IgD-negative memory B cell (primary cell): ENCODE data around the gene GAS2L2. TPM values are rescaled to one million over a fixed set of nuclear protein-coding genes. Genes with fewer than 3 reads are reported as not detected.
A peak's percentile ranks its signal among the peaks of the same experiment; 100 is the strongest.

Experiments used
- H3K27ac Mint-ChIP-seq, 3 donors: one replicate each; pipeline ENCODE4 v1.8.0; 2020 to 2022; ENCODE audit warnings: mild to moderate bottlenecking in 3 of 3, mixed read lengths in 3 of 3, moderate library complexity in 1 of 3
- H3K27me3 Mint-ChIP-seq: one replicate; pipeline ENCODE4 v1.8.0; 2021; ENCODE audit warnings: mixed read lengths
- H3K36me3 Mint-ChIP-seq: one replicate; pipeline ENCODE4 v1.8.0; 2020; ENCODE audit warnings: mild to moderate bottlenecking, mixed read lengths
- H3K4me1 Mint-ChIP-seq, 3 donors: one replicate each; pipeline ENCODE4 v1.8.0; 2020 to 2022; ENCODE audit warnings: mixed read lengths in 3 of 3, mild to moderate bottlenecking in 1 of 3
- H3K4me3 Mint-ChIP-seq, 4 donors: one replicate each; pipeline ENCODE4 v1.8.0; 2020 to 2022; ENCODE audit warnings: mild to moderate bottlenecking in 4 of 4, mixed read lengths in 4 of 4, moderate library complexity in 3 of 4
- H3K9me3 Mint-ChIP-seq, 3 donors: one replicate each; pipeline ENCODE4 v1.8.0; 2020 to 2021; ENCODE audit warnings: mixed read lengths in 3 of 3, mild to moderate bottlenecking in 1 of 3
- polyA plus RNA-seq: library from polyadenylated mRNA; unstranded; fragments of 300-500 nt; fragmentation: Illumina TruSeq; gene quantifications from one replicate; pipeline ENCODE4 v1.2.3, GENCODE V29; 2021

Gene GAS2L2
- polyA plus RNA-seq, 1 donor from 2014 or later, result not detected

DNA sequence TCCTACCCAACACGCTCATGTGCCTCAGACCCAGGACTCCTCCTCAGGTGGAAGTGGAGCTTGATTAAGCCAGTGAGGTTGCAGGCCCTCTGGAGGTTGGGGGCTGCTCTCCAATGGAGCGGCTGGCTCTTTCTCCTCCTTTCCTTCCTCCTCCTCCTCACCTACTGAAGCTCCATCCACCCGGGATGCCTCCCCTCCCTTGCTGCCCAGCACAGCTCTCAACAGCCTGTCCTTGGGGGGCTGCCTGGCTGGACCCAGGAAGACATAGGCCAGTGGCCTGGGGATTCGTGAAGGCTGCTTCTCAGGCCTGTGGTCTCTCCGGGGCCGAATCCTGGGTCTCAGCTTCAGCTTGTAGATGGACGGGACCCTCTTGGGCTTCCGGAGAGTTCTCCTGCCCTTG, 8.2 kb downstream of the GAS2L2 start:
- Mint-ChIP-seq H3K27me3 (peaks cover 29% of the 10 kb centered on the region), H3K4me1 (peaks cover 4% of the 10 kb centered on the region in 3 donors), H3K9me3 (no peaks in the 10 kb centered on the region), H3K36me3 (peaks cover 1% of the 10 kb centered on the region), H3K27ac (no peak overlapping the region), H3K4me3 (no peak overlapping the region)

DNA sequence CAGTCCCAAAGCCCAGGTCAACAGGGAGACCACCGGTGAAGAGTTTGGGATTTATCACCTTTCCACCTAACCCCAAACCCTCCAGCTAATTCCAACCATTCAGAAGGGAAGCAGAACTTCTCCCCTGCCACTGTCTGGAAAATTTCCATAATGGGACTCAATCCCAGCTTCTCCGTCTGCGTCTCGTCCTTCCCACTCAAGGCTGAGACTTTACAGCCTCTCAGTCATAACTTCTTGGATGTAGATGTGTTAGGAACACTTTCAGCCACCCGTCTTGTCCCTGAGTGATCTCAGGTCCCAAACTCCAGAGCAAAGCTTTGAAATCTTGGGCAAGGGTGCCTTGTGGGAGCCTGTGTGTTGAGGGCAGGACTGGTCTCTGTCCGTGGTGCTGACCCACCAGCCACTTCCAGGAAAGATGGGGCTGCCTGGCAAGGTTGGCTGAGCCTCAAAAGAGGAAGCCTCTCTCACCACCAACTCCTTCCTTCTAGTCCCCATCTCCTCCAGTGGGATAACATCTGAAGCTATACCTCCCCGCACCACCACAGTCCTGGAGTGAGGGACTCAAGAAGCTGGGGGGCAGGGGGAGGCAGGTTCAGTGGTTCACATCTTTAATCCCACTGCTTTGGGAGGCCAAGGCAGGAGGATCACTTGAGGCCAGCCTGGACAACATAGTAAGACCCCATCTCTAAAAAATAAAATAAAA, 9.3 kb downstream of the GAS2L2 start:
- Mint-ChIP-seq H3K4me3 (no peak overlapping the region), H3K36me3 (peaks cover 1% of the 10 kb centered on the region), H3K27ac (no peak overlapping the region), H3K27me3 (peaks cover 26% of the 10 kb centered on the region), H3K4me1 (peaks cover 2 to 4% (median 4%) of the 10 kb centered on the region in 3 donors), H3K9me3 (no peaks in the 10 kb centered on the region)

DNA sequence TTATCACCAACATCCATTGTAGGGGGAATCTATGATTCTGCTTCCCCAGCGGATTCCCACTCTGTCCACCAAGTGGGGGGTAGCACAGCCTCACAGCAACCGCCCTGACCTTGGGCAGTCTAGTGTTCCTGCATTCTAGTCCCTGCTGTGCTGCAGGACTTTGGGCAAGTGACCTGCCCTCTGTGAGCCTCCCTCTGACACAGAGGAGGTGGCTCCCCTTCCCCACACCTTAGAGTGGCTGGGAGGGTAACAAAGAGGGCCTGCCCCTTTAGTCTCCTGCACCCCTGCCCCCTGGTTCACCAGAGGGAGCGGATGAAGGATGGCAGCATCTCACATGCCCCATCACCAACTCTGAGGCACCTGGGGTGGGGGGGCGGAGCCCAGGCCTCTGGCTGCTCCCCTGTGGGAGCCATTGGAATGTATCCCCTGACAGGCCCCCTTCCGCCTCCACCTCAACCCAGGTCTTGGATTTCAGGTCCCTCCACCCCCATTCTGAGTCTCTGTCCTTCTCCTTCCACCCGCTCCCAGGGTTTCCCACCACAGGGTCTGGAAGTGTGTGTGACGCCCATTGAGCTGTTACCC, 10.1 kb downstream of the GAS2L2 start:
- H3K9me3 Mint-ChIP-seq, result no peaks in the 10 kb centered on the region
- peaks cover 23% of the 10 kb centered on the region for H3K27me3 Mint-ChIP-seq
- H3K4me3 Mint-ChIP-seq, result no peak overlapping the region
- H3K4me1 Mint-ChIP-seq, result peaks cover 2 to 4% (median 4%) of the 10 kb centered on the region in 3 donors
- H3K36me3 Mint-ChIP-seq, result peaks cover 1% of the 10 kb centered on the region
- no peak overlapping the region for H3K27ac Mint-ChIP-seq

DNA sequence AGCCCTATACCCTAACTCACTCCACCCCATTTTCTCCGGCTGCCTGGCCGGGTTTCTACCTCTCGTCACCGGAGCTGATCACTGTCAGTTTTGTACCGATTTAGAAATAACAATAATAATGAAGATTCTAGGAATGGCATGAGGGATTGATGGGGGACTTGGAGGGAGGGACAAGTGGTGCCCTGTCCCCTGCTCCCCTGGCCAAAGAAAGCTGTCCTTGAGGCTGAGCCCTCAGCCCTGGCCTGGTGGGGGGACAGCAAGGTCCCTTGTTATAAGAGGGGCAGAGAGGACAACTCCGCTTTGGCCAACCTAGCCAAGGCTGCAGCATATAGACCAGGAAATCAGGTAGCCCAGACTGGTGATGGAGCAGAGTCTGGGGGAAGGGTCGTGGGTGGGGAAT, 10.5 kb downstream of the GAS2L2 start:
- Mint-ChIP-seq H3K36me3 (peaks cover 1% of the 10 kb centered on the region), H3K4me1 (peaks cover 2 to 4% (median 4%) of the 10 kb centered on the region in 3 donors), H3K9me3 (no peaks in the 10 kb centered on the region), H3K27me3 (peaks cover 22% of the 10 kb centered on the region), H3K4me3 (peak overlapping the region in 1 of 4 donors; percentile 17), H3K27ac (no peak overlapping the region)

DNA sequence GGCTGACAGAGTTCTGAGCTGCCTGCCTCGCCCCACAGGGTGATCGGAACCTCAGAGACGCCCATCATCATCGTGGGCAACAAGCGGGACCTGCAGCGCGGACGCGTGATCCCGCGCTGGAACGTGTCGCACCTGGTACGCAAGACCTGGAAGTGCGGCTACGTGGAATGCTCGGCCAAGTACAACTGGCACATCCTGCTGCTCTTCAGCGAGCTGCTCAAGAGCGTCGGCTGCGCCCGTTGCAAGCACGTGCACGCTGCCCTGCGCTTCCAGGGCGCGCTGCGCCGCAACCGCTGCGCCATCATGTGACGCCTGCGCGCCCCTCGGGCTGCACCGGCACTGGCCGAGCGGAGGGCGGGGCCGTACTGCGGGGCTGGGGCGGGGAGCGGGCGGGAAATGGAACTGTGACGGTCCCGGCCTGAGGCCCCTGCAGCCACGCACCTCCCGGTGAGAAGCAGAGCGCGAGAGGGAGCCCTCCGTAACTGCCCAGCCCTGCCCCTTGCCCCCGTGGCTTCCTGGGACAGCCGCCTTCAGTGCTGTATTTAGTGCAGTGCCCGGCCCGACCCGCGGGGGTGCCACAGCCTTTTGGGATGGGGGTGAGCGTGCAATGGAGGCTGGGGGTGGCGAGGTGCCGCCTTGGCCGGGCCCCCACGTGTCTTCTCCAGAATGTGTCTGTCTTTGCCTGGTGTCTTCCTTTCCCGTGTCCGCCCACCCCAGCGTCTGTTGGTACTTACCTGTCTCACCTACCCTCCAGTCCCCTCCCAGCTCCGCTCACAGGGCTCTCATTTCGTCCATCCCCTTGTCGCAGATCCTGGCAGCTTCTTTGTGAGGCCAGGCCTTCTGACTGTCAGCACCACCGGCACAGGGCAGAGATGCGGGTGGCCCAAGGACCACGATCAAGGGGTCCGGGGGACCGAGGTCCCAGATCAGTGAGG, 11.8 kb downstream of the GAS2L2 start:
- Mint-ChIP-seq H3K4me1 (peaks cover 2 to 4% (median 2%) of the 10 kb centered on the region in 3 donors), H3K27ac (no peak overlapping the region), H3K9me3 (no peaks in the 10 kb centered on the region), H3K27me3 (peaks cover 21% of the 10 kb centered on the region), H3K4me3 (peak overlapping the region in 2 of 4 donors; percentile 66 to 72), H3K36me3 (peaks cover 1% of the 10 kb centered on the region)

DNA sequence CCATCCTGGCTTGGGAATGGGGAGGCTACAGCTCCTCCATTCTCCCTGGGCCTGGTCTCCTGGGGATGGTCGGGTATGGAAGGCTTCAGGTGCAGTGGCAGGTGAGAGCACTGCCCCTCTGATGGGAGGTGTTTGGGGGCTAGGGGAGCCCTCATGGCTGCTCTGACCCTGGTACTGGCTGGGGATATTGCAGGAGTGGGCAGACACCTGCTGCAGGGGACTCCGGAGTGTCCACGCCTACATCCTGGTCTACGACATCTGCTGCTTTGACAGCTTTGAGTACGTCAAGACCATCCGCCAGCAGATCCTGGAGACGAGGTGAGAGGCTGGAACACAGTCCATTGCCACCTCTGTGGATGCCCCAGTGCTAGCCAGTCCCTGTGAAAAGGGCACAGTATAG, 12.8 kb downstream of the GAS2L2 start:
- Mint-ChIP-seq H3K36me3 (peaks cover 1% of the 10 kb centered on the region), H3K9me3 (no peaks in the 10 kb centered on the region), H3K4me1 (peaks cover 2 to 4% (median 2%) of the 10 kb centered on the region in 3 donors), H3K4me3 (no peak overlapping the region), H3K27me3 (peaks cover 21% of the 10 kb centered on the region), H3K27ac (no peak overlapping the region)

DNA sequence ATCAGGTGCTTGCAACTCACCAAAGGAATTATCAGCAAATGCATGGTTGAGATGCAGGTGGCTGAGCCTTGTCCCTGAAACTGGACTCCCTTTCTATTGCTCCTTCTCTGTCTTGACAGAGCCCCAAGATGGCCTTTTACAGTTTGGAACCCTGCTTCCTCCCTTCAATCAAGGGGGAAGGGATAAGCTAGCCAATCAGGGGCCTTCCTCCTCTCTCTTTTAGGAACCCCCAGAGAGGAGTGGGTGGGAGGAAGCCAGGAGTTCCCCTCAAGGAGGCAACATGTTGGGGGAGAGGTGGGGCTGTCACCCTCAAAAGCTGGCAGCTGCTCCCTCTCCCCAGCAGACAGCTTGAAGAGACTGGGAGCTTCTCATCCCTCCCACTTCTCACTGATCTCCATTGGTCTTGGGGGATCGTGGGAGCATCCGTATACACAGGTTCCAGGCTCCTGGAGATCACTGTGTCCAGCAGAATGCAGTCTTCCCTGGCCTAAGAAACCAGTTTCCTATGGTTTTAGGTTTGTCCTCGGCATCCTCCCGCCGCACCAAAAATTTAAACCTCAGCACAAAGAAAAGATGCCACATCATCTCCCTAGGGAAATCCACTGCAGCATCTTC, 14.4 kb downstream of the GAS2L2 start:
- H3K36me3 Mint-ChIP-seq, result peaks cover 1% of the 10 kb centered on the region
- H3K27ac Mint-ChIP-seq, result no peak overlapping the region

DNA sequence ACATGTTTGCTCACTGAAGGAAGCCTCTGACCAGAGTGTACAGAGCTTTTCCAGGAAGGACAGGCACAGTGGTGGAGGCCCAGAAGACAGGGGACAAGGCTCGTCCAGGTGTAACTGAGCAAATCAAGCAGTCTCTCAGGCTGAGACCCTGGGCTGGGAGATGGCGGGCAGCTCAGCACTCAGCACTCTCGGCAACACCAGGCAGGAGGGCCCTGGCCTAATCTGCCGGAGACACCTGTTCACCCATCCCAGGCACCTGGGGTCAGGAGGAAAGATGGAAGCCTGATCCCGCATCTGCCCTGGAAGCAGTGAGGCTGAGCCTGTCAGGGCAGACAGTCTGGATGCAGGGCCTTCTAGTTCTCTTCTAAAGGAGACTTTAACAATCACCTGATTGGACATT, 16.8 kb downstream of the GAS2L2 start:
- Mint-ChIP-seq H3K4me3 (no peak overlapping the region), H3K36me3 (no peaks in the 10 kb centered on the region), H3K27ac (no peak overlapping the region), H3K27me3 (peaks cover 11% of the 10 kb centered on the region), H3K9me3 (no peaks in the 10 kb centered on the region), H3K4me1 (peaks cover 0 to under 1% (median 0%) of the 10 kb centered on the region in 3 donors)

More for the DNA sequence above, 14.4 kb downstream of the GAS2L2 start:
- no peaks in the 10 kb centered on the region for H3K9me3 Mint-ChIP-seq
- H3K4me1 Mint-ChIP-seq, result peaks cover 1 to 2% (median 2%) of the 10 kb centered on the region in 3 donors
- H3K27me3 Mint-ChIP-seq, result peaks cover 17% of the 10 kb centered on the region
- no peak overlapping the region for H3K4me3 Mint-ChIP-seq

DNA sequence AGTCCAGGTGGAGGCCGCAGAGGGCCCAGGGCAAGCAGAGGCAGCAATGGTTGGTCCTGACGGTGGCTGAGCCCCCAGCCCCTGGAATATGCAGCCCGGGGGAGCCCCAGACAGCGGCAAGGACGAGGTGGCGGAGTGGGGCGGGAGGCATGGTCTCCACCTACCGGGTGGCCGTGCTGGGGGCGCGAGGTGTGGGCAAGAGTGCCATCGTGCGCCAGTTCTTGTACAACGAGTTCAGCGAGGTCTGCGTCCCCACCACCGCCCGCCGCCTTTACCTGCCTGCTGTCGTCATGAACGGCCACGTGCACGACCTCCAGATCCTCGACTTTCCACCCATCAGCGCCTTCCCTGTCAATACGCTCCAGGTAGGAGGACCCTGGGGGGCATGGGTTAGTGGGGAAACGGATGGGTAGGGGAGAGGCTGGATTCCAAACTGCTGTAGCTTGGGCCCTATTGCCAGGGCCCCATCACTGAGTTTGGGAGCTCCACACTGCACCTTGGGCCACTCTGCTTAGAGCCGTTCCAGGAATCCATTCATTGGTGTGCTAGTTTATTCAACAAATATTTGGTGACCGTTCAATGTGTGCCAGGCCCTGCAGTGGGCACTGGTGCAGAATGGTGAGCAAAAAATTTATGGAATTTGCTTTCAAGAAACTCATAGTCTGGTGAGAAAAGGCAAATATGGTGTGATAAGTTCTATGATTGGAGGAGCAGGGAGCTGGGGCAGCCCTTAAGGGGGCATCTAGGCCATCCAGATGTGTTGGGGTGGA, 17.8 kb downstream of the GAS2L2 start:
- Mint-ChIP-seq H3K4me3 (no peak overlapping the region), H3K4me1 (peaks cover 0 to 10% (median 10%) of the 10 kb centered on the region in 3 donors), H3K36me3 (peaks cover 7% of the 10 kb centered on the region), H3K9me3 (no peaks in the 10 kb centered on the region), H3K27ac (no peak overlapping the region), H3K27me3 (peaks cover 16% of the 10 kb centered on the region)

DNA sequence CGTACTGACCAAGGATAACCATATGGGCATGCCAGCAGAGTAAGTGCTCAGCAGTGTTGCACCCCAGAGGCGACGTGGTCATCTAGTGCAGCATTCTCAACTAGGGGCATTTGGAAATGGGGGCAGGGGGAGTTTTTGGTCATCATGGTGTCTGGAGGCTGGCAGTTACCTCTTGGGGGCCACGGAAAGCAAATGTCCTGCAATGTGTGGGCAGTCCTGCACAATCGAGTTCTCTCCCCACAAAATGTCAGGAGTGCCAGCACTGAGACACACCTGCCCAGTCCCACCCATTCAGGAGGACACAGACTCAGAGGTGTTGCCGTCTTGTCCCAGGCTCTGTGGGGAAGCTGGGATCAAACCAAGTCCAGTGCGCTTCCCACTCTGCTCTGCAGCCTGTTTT, 18.6 kb downstream of the GAS2L2 start:
- Mint-ChIP-seq H3K4me1 (peaks cover 0 to 11% (median 10%) of the 10 kb centered on the region in 3 donors), H3K9me3 (no peaks in the 10 kb centered on the region), H3K27me3 (peaks cover 16% of the 10 kb centered on the region), H3K36me3 (peaks cover 11% of the 10 kb centered on the region), H3K27ac (no peak overlapping the region), H3K4me3 (no peak overlapping the region)

DNA sequence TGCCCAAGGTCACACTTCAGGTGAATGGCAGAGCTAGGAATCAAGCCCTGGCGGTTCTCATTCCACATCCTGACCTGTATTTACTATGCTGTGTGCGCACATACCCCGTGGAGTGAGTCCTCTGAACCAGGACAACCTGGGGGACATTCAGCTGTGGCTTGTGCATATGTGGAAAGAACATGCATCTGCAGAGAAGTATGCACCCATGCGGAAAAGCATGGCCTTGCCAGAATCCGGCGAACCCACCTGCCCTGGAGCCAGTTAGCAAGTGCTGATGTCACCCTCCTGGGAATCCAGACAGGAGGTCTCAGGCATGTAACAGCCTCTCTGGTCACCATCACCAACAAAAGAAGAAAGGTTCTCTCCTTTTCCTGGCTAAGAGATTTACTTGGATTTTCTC, 19.7 kb downstream of the GAS2L2 start:
- H3K27ac Mint-ChIP-seq, result no peak overlapping the region
- H3K4me3 Mint-ChIP-seq, result no peak overlapping the region
- H3K4me1 Mint-ChIP-seq, result peaks cover 0 to 11% (median 10%) of the 10 kb centered on the region in 3 donors
- H3K9me3 Mint-ChIP-seq, result no peaks in the 10 kb centered on the region
- H3K36me3 Mint-ChIP-seq, result peaks cover 14% of the 10 kb centered on the region
- peaks cover 16% of the 10 kb centered on the region for H3K27me3 Mint-ChIP-seq

DNA sequence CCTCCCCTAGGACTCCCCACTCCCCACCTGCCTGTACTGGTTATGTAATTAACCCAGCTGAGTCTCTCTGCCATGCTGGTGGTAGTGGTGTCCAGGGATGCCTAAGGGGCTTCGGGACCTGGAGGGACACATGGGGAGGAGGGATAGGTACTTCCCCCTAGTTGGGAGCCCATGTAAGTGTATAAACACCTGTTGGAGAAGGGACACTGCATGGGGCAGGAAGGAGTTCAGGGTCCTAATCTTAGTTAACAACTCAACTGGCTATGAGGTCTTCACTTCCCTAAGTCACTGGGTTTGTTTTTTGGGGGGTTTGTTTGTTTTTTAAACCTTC, 20.3 kb downstream of the GAS2L2 start:
- H3K4me1 Mint-ChIP-seq, result peaks cover 0 to 11% (median 10%) of the 10 kb centered on the region in 3 donors
- H3K4me3 Mint-ChIP-seq, result peak overlapping the region in 1 of 4 donors; percentile 81
- H3K27ac Mint-ChIP-seq, result no peak overlapping the region
- H3K9me3 Mint-ChIP-seq, result no peaks in the 10 kb centered on the region
- peaks cover 15% of the 10 kb centered on the region for H3K36me3 Mint-ChIP-seq
- peaks cover 16% of the 10 kb centered on the region for H3K27me3 Mint-ChIP-seq

DNA sequence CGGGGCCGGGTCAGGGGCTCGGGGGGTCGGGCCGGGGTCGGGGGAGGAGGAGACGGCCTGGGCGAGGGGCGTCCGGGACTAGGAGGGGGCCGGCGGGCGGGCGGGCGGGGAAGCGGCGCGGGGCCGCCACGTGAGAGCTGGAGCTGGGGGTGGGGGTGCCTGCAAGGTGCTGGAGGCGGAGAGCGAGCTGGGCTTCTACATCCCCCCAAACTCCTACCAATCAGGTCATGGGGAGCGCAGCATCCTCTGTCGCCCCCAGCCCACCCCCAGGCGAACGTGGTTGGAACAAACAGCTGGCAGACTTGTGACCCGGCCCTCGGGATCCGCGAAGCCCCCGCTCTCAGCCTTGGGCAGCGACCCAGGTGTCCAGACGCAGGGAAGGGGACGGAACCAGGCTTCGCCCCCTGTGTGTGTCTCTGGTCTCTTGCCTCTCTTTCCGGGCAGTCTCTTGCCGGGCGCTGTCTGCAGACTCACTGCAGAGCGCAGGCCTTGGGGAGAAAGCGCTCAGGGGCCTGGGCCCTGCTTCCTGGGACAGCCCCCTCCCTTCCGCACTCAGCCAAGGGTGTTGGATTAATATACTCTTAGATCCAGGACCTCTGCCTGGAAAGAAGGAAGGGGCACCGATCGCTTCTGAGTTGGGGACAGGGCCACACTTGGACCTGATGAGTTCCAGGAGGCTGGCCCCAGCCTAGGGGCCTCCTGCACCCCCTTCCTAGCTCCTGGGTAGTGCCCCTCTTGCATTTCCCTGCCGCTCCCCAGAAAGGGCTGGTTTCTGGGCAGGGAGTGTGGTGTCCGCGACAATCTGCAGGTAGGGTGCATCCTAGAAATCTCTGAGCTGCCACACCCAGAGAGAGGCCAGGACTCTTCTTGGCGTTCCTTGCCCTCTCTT, 20.9 kb downstream of the GAS2L2 start:
- H3K36me3 Mint-ChIP-seq, result peaks cover 18% of the 10 kb centered on the region
- H3K4me1 Mint-ChIP-seq, result peaks cover 0 to 11% (median 10%) of the 10 kb centered on the region in 3 donors
- no peaks in the 10 kb centered on the region for H3K9me3 Mint-ChIP-seq
- peak overlapping the region in 3 of 4 donors; percentile 52 to 81 (median 78) for H3K4me3 Mint-ChIP-seq
- H3K27me3 Mint-ChIP-seq, result peaks cover 16% of the 10 kb centered on the region
- peak overlapping the region in 1 of 3 donors; percentile 62 for H3K27ac Mint-ChIP-seq
